ENCODE data around the gene METTL15.
"Not testable (repeated sequence)": the region's sequence is repeated elsewhere in the genome, so short reads cannot be mapped to it uniquely, and the experiment has no call there.

METTL15 gene

GRCh38 chr11:28222063-28222462, 113.9 kb downstream of the METTL15 start:
- FAIRE-seq: not testable (repeated sequence)

- FAIRE-seq: no peak
Observed at GRCh38 chr11:28223577-28223976, 115.4 kb downstream of the METTL15 start.

GRCh38 chr11:28223994-28224393, 115.8 kb downstream of the METTL15 start:
- FAIRE-seq: peak; percentile 76

GRCh38 chr11:28227460-28227859, 119.3 kb downstream of the METTL15 start:
- no peak for FAIRE-seq

- FAIRE-seq: no peak
Observed at GRCh38 chr11:28228196-28228895, 120.2 kb downstream of the METTL15 start.

DNA sequence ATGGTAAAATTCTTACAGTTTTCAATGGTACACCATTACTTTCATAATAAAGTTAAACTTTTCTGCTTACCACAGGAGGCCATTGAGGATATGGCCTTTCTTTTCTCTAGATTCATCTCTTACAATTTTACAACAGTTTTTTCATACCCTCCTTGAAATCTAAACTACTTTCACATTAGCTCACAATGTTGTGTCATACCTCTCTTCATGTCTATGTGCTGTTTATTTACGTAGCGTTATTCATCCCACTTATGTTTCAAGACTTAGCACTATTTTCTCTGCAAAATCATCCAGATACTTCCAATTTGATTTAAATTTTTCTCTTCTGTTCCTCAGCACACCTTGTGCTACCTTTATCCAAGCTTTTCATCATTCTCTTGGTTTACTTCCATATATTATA, 123.3 kb downstream of the METTL15 start:
- FAIRE-seq: no peak

DNA sequence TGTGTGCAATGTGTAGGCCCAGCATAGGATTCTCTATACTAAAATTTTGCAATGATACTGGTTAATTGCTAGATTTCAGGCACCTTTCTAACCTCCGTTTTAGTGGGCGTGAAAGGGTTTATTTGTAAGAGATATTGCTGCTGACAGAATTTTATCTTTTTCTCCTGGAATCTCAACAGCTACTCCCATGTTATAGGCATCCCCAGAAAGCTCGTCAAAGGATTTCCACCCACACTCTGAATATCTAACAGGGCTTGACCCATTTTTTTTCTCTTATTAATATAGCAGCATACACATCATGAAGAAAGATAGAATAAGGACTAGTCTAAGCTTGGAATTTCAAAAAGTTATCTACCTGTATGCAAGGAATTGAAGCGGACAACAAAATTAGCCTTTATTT, 124.5 kb downstream of the METTL15 start:
- FAIRE-seq: no peak

GRCh38 chr11:28241760-28242159, 133.6 kb downstream of the METTL15 start:
- FAIRE-seq: no peak

- no peak for FAIRE-seq
Observed at GRCh38 chr11:28242596-28242995, 134.4 kb downstream of the METTL15 start.

GRCh38 chr11:28243061-28243460, 134.9 kb downstream of the METTL15 start:
- no peak for FAIRE-seq

GRCh38 chr11:28243581-28243980, 135.4 kb downstream of the METTL15 start:
- no peak for FAIRE-seq

DNA sequence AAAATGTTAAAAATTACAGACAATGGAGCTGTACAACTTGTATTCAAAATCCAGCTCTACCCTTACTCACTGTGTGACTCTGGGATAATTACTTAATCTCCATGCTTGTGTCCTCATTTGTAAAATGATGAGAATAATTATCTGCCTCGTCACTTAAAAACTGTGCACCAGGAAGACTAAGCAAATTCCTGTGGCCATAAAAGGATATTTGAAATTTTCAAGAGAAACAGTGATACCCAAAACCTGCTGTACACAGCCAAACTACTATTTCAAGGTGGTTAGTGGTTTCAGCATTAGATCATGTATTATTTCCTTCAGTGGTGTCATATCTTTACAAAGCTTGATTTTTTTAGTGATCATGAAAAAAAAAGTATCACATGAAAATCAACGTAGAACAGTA, 136.9 kb downstream of the METTL15 start:
- no peak for FAIRE-seq

DNA sequence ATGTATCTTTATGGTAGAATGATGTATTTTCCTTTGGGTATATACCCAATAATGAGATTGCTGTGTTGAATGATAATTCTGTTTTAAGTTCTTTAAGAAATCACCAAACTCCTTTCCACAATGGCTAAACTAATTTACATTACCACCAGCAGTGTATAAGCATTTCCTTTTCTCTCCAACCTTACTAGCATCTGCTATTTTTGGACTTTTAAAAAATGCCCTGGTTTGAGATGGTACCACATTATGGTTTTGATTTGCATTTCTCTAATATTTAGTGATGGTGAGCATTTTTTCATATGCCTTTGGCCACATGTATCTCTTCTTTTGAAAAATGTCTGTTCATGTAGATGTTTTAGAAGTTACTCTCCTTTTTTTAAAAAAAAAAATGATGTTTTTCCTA, 142.0 kb downstream of the METTL15 start:
- no peak for FAIRE-seq

- FAIRE-seq: no peak
Observed at GRCh38 chr11:28251257-28251656, 143.1 kb downstream of the METTL15 start.

- FAIRE-seq: no peak
Observed at GRCh38 chr11:28257761-28258160, 149.6 kb downstream of the METTL15 start.

DNA sequence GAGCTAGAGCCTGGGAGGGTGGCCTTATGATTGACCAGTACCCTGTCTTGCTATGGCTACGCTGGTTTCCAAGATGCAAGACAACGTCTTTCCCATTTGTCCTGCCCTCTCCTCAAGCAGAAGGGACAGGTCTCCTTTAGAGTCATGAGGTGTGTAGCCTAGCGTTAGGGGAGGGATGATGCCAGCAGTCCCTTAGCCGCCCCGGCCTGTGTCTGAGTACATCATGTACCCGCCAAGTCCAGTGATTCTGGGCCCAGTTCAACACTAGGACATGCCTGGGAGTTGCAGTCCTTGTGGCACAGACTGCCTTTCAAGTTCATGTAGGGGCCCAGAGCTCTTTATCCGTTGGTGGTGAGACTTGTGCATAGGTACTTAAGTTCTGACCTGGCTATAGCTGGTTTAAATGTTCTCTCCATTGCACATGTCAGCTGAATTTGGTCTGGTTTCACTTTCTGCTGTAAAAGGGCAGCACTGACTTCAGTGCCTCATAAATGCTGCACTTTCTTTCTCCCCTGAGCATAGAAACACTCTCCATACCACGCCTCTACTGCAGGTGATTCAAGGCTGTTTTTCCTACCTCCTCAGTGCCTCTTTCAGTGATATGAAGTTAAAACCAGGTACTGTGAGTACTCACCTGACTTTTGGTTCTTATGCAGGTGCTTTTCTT, 151.1 kb downstream of the METTL15 start:
- FAIRE-seq: no peak

- FAIRE-seq: no peak
Observed at GRCh38 chr11:28268925-28269324, 160.7 kb downstream of the METTL15 start.

GRCh38 chr11:28269586-28269985, 161.4 kb downstream of the METTL15 start:
- no peak for FAIRE-seq

DNA sequence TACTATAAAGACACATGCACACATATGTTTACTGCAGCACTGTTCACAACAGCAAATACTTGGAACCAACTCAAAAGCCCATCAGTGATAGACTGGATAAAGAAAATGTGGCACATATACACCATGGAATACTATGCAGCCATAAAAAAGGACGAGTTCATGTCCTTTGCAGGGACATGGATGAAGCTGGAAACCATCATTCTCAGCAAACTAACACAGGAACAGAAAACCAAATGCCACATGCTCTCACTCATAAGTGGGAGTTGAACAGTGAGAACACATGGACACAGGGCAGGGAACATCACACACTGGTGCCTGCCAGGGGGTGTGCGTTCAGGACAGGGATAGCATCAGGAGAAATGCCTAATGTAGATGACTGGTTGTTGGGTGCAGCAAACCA, 164.1 kb downstream of the METTL15 start:
- FAIRE-seq: not testable (repeated sequence)

- no peak for FAIRE-seq
Observed at GRCh38 chr11:28274216-28274615, 166.0 kb downstream of the METTL15 start.

DNA sequence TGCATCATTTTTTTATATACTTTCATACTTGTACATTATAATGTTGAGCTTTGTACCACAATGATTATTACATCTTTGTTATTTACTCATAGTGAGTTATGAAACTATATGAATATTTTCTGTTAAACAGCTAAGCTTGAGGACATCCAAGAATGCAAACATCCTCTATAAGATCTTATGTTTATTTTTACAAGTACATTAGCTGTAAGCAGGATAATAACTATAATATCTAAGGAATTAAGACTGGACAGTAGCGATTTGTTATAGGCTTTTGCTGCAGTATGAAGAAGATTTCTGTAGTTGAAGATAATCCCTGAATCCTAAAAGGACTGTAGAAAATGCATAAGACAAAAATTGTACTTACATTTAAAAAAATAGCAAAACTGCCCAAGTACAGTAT, 176.0 kb downstream of the METTL15 start:
- no peak for FAIRE-seq

DNA sequence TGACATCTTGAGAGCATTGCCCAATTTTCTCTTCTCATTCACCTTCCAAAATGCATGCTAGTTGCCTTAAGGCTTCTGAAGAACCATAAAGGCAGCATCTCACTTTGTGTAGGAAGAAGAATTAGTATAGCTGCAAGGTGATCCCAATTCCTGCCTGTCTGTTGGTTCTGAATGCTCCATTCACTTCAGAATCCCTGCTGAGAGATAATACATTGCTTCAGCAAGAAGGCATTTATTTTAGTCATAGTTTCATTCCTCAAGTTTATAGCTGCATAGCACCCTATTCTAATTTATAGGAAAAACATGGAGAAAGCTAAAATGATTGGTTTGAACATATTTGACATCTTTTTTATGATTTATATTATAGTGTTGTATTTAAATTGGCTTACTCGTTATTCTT, 181.3 kb downstream of the METTL15 start:
- no peak for FAIRE-seq

- not testable (repeated sequence) for FAIRE-seq
Observed at GRCh38 chr11:28290995-28291394, 182.8 kb downstream of the METTL15 start.

GRCh38 chr11:28296426-28296825, 188.2 kb downstream of the METTL15 start:
- FAIRE-seq: no peak

DNA sequence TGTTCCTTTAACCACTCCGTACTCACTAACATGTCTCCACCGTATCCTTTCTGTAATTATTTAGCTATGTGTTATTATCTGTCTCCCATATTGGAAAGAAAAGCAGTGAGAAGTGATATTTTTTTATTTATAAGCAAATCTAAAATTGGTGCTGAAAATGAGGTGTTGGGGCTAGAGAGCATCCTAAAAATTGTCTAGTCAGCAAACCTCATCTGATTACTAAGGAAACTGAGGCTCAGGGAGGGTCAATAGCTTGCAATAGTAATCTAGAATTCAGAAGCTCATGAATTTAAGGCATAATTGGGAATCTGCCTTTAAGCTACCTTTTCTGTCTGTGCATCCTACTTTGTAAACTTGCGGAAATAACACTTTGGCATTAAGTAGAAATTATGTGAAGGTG, 190.0 kb downstream of the METTL15 start:
- no peak for FAIRE-seq

Data from A204.1 (cell line).